T1000 (cell line): Measurements from ENCODE around the gene LTB4R2.
"Not testable (repeated sequence)": the region's sequence is repeated elsewhere in the genome, so short reads cannot be mapped to it uniquely, and the experiment has no call there.

Source experiments
- DNase-seq: peaks from one replicate; lab custom pipeline; 2025; ENCODE audit warnings: mixed read lengths; lab: John Stamatoyannopoulos, UW

The LTB4R2 gene

DNA sequence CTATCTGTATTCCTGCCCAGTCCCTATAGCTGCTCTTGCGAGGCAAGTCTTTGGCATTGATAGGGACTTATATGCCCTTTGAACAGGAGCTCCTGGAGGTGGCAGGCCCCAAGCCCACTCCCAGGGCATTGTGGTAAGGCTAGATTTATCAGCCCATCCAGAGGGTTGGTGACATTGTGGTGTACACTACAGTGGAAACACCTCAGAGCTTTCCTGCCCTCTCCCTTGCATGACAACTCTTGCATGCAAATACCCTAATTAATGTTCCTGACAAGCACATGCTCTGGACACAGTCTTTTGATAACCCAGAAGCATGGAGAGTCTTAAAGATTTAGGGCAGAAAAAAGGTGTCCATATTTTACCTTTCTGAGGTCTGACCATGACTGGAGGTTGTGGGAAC, 30.7 kb downstream of the LTB4R2 start:
- DNase-seq: no peak

DNA sequence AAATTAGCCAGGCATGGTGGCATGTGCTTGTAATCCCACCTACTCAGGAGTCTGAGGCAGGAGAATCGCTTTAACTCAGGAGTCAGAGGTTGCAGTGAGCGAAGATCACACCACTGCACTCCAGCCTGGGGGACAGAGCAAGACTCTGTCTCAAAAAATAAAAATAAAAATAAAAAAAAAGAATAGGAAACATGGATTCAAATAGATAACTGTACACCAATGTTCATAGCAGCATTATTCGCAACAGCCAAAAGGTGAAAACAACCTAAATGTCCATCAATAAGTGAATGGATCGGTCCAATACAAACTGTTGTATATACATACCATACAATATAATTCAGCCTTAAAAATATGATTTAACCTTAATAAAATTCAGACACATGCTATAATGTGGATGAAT, 32.9 kb downstream of the LTB4R2 start:
- no peak for DNase-seq

DNA sequence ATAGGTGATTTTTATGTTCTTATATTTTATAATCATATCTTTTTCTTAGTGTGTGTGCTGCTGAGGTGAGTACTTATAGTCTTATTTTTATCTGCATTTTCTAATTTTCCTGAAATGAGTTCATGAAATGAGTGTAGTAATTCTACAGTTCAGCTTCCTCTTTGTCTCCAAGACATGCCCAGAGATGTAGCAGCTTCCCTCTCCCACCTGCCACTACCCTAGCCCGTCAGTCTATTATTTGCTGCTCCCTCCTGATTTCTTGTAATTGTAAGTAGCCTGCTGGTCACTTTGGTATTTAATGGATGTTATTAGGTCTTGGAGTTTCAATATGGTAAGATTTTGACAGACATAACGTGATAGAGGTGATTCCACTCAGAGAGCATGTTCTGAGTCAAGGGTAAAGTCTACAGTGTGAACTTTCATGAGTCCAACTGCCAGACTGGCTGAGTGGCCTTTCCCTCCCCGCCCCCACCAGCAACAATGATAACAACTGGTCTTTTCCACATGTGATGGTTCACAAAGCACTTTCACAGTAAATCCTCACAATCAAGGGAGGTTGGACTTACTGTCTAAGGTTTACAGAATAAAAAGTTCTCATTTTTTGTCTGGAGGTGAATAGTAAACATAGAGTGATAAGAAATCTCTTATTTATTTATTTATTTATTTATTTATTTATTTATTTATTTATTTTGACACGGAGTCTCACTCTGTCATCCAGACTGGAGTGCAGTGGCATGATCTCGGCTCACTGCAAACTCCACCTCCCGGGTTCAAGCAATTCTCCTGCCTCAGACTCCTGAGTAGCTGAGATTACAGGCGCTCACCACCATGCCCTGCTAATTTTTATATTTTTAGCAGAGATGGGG, 34.1 kb downstream of the LTB4R2 start:
- DNase-seq: no peak

- no peak for DNase-seq
These were observed 37.2 kb downstream of the LTB4R2 start for GRCh38 chr14:24347134-24347533.

- no peak for DNase-seq
These were observed 38.2 kb downstream of the LTB4R2 start for GRCh38 chr14:24348186-24348585.

GRCh38 chr14:24349742-24350141, 39.8 kb downstream of the LTB4R2 start:
- DNase-seq: no peak

GRCh38 chr14:24351517-24351916, 41.6 kb downstream of the LTB4R2 start:
- no peak for DNase-seq

GRCh38 chr14:24353559-24354481, 43.9 kb downstream of the LTB4R2 start:
- DNase-seq: no peak

GRCh38 chr14:24354482-24354825, 44.5 kb downstream of the LTB4R2 start:
- not testable (repeated sequence) for DNase-seq

GRCh38 chr14:24355009-24355408, 45.1 kb downstream of the LTB4R2 start:
- DNase-seq: no peak

DNA sequence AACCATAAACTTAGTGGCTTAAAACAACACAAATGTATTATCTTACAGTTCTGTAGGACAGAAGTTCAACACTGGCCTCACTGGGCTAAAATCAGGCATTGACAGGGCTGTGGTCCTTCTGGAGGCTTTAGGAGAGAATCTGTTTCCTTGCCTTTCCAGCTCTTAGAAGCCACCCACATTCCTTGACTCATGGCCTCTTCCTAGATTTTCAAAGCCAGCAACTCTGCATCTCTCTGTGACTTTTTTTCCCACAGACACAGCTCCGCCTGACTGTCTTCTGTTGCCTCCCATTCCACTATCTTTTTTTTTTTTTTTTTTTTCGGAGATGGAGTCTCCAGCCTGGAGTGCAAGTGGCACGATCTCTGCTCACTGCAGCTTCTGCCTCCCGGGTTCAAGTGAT, 46.3 kb downstream of the LTB4R2 start:
- DNase-seq: no peak

GRCh38 chr14:24360281-24360680, 50.3 kb downstream of the LTB4R2 start:
- no peak for DNase-seq

- no peak for DNase-seq
These were observed 51.4 kb downstream of the LTB4R2 start for GRCh38 chr14:24361326-24361725.
